PC-9 (cell line): Measurements from ENCODE around the gene BRS3. TPM values are rescaled to one million over a fixed set of nuclear protein-coding genes. Genes with fewer than 3 reads are reported as not detected.

Experiments
- BruUV-seq: library from RNA; stranded (reverse); fragments of 400-500 nt; replicated peaks from 2 replicates; lab custom pipeline; 2021; lab: Mats Ljungman, UMichigan
- CTCF ChIA-PET: fragments of 300-600 bp; sonication (Branson Sonifier 250); formaldehyde crosslinking; loops from one replicate; lab custom pipeline; 2022; ENCODE audit warnings: antibody characterized with exemption; lab: Charles Lee
- POLR2A ChIA-PET: fragments of 300-600 bp; sonication (Branson Sonifier 250); formaldehyde crosslinking; loops from one replicate; lab custom pipeline; 2022; ENCODE audit warnings: antibody characterized with exemption; ENCODE audit not compliant: unreplicated experiment; lab: Charles Lee
- DNase-seq, 2 experiments: peaks; one replicate each; pipeline versions ENCODE4 v3.0.0 to v3.0.0-alpha.2; 2015 to 2022; ENCODE audit warnings: mixed read lengths in 1 of 2
- H2AFZ ChIP-seq: fragments of 200-600 bp; sonication (generic); 2 replicates; pipeline ENCODE4 v1.8.1; 2017; ENCODE audit warnings: antibody characterized with exemption
- H3F3A ChIP-seq: fragments of 200-600 bp; sonication (generic); 2 replicates; pipeline ENCODE4 v1.8.1; 2017; ENCODE audit warnings: antibody characterized with exemption, mild to moderate bottlenecking, low read depth; ENCODE audit not compliant: insufficient read depth
- H3K27ac ChIP-seq: fragments of 200-600 bp; sonication (generic); 2 replicates; pipeline ENCODE4 v1.6.1; 2016; ENCODE audit warnings: mixed run types
- H3K27me3 ChIP-seq: fragments of 200-600 bp; sonication (generic); 2 replicates; pipeline ENCODE4 v1.6.1; 2016; ENCODE audit warnings: low read depth, mixed run types; ENCODE audit not compliant: insufficient read depth
- H3K36me3 ChIP-seq: fragments of 200-600 bp; sonication (generic); 2 replicates; pipeline ENCODE4 v1.6.1; 2016; ENCODE audit warnings: low read depth, mixed run types
- H3K4me1 ChIP-seq: fragments of 200-600 bp; sonication (generic); replicated peaks from 2 replicates; pipeline ENCODE4 v1.6.1; 2016; ENCODE audit warnings: mixed run types; ENCODE audit not compliant: insufficient read depth
- H3K4me2 ChIP-seq: fragments of 200-600 bp; sonication (generic); 2 replicates; pipeline ENCODE4 v1.6.1; 2017; ENCODE audit warnings: mixed run types
- H3K4me3 ChIP-seq: fragments of 200-600 bp; sonication (generic); 2 replicates; pipeline ENCODE4 v1.6.1; 2016; ENCODE audit warnings: mixed run types
- H3K79me2 ChIP-seq: fragments of 200-600 bp; sonication (generic); 2 replicates; pipeline ENCODE4 v1.6.1; 2017; ENCODE audit warnings: low read depth, mixed run types
- H3K9me2 ChIP-seq: fragments of 200-600 bp; sonication (generic); 2 replicates; pipeline ENCODE4 v1.8.1; 2017; ENCODE audit warnings: mild to moderate bottlenecking; ENCODE audit not compliant: insufficient read depth
- H3K9me3 ChIP-seq: fragments of 200-600 bp; sonication (generic); 2 replicates; pipeline ENCODE4 v1.8.1; 2016; ENCODE audit warnings: low read depth; ENCODE audit not compliant: insufficient read depth
- H4K20me1 ChIP-seq: fragments of 200-600 bp; sonication (generic); 2 replicates; pipeline ENCODE4 v1.8.1; 2017; ENCODE audit not compliant: insufficient read depth
- CTCF ChIP-seq: fragments of 200-600 bp; sonication (generic); conservative IDR thresholded peaks from 2 replicates; pipeline ENCODE4 v1.6.1; 2017; ENCODE audit warnings: mixed run types, antibody characterized with exemption, mild to moderate bottlenecking, moderate library complexity
- EZH2 ChIP-seq: fragments of 200-600 bp; sonication (generic); IDR thresholded peaks from 2 replicates; pipeline ENCODE4 v1.8.0; 2017; ENCODE audit warnings: antibody characterized with exemption, low read depth
- intact Hi-C: fragments of 100-400 bp; cut with micrococcal nuclease; formaldehyde crosslinking; loops from one replicate; pipeline ENCODE4 v1.10.0; 2022; ENCODE audit not compliant: unreplicated experiment
- total RNA-seq: library from RNA; stranded (reverse); gene quantifications from 2 replicates; pipeline ENCODE4 v1.2.3, GENCODE V29; 2021

The BRS3 gene
- total RNA-seq, 1 experiment from 2014 or later: not detected

- CTCF ChIA-PET: no interaction called here
- H3K4me3 ChIP-seq: no peak overlapping the region
- H3K9me3 ChIP-seq: no peaks in the 10 kb centered on the region
- no peaks in the 10 kb centered on the region for H3F3A ChIP-seq
- POLR2A ChIA-PET: interaction anchor here (1.7 kb wide), 1 partner anchor 13 kb away, joined by 15 read pairs; no protein-coding TSS in a partner anchor
- H3K9me2 ChIP-seq: no peaks in the 10 kb centered on the region
- no peak overlapping the region for H3K27ac ChIP-seq
- H2AFZ ChIP-seq: no peak overlapping the region
- peaks cover 14% of the 10 kb centered on the region for H3K4me1 ChIP-seq
- H3K36me3 ChIP-seq: peaks cover 75% of the 10 kb centered on the region
- TF ChIP-seq CTCF (no peak), EZH2 (no peak)
- no peaks in the 10 kb centered on the region for H3K27me3 ChIP-seq
- no peak overlapping the region for H3K4me2 ChIP-seq
- H4K20me1 ChIP-seq: peaks cover 16% of the 10 kb centered on the region; the same call in 1 of the 2 replicates
- peaks cover 93% of the 10 kb centered on the region for H3K79me2 ChIP-seq
- BruUV-seq: no TSS peak
- DNase-seq: no peak
- intact Hi-C loops: no loop called here
These were observed 51.1 kb downstream of the BRS3 start for GRCh38 chrX:136538811-136539210.

- H3K4me2 ChIP-seq: no peak overlapping the region
- H3K36me3 ChIP-seq: peaks cover 74% of the 10 kb centered on the region
- BruUV-seq: no TSS peak
- intact Hi-C loops: no loop called here
- H3K4me3 ChIP-seq: no peak overlapping the region
- no peaks in the 10 kb centered on the region for H3K9me2 ChIP-seq
- H3K79me2 ChIP-seq: peaks cover 92% of the 10 kb centered on the region
- H3K27ac ChIP-seq: no peak overlapping the region
- POLR2A ChIA-PET: no interaction called here
- H3K4me1 ChIP-seq: peaks cover under 1% of the 10 kb centered on the region; the same call in 1 of the 2 replicates
- CTCF ChIA-PET: no interaction called here
- H2AFZ ChIP-seq: no peak overlapping the region
- peaks cover 16% of the 10 kb centered on the region; the same call in 1 of the 2 replicates for H4K20me1 ChIP-seq
- no peak for DNase-seq
- no peaks in the 10 kb centered on the region for H3K27me3 ChIP-seq
- TF ChIP-seq EZH2: no peak
- TF ChIP-seq CTCF: no peak
- no peaks in the 10 kb centered on the region for H3K9me3 ChIP-seq
- H3F3A ChIP-seq: no peaks in the 10 kb centered on the region
These were observed 52.5 kb downstream of the BRS3 start for GRCh38 chrX:136540226-136540625.

GRCh38 chrX:136541294-136541693, 53.5 kb downstream of the BRS3 start:
- peaks cover 72% of the 10 kb centered on the region for H3K36me3 ChIP-seq
- H3K27ac ChIP-seq: no peak overlapping the region
- H3K79me2 ChIP-seq: peaks cover 85% of the 10 kb centered on the region
- no peak for DNase-seq
- H3K27me3 ChIP-seq: no peaks in the 10 kb centered on the region
- H3K4me2 ChIP-seq: no peak overlapping the region
- no peaks in the 10 kb centered on the region for H3K9me2 ChIP-seq
- no peak overlapping the region for H3K4me3 ChIP-seq
- TF ChIP-seq CTCF (no peak), EZH2 (no peak)
- no peaks in the 10 kb centered on the region for H3F3A ChIP-seq
- intact Hi-C loops: no loop called here
- BruUV-seq: no TSS peak
- H2AFZ ChIP-seq: no peak overlapping the region
- ChIA-PET CTCF (no interaction called here), POLR2A (no interaction called here)
- H4K20me1 ChIP-seq: peaks cover 16% of the 10 kb centered on the region; the same call in 1 of the 2 replicates
- H3K9me3 ChIP-seq: no peaks in the 10 kb centered on the region
- H3K4me1 ChIP-seq: no peaks in the 10 kb centered on the region
